ENCODE data around the gene SMIM20. TPM values are rescaled to one million over a fixed set of nuclear protein-coding genes. Genes with fewer than 3 reads are reported as not detected.

Gene SMIM20
- total and polyA plus RNA-seq, 2 of the 4 experiments (the other 2 are of a cell fraction): 13.6 to 23.1 TPM

- ATAC-seq (ENCODE audit: low read depth) (no peak), DNase-seq (no peak)
- Histone ChIP-seq H3K36me3 (ENCODE audit: control insufficient read depth, insufficient read depth, low read length) (no peaks in the 10 kb centered on the region), H2AFZ (replicated peaks; ENCODE audit: low read length, poor library complexity) (no peak overlapping the region), H4K5ac (ENCODE audit: low read depth, low read length) (no peak overlapping the region), H3K27ac (ENCODE audit: insufficient read depth, low read length) (no peak overlapping the region), H3K14ac (replicated peaks; ENCODE audit: low read depth, low read length) (no peak overlapping the region), H3K4me3 (ENCODE audit: insufficient read depth, low read depth, low read length) (no peak overlapping the region), H2AK5ac (ENCODE audit: low read depth, low read length) (no peak overlapping the region), H4K20me1 (ENCODE audit: insufficient read depth, low read length) (no peaks in the 10 kb centered on the region), H2AK9ac (replicated peaks; ENCODE audit: low read depth, low read length, poor library complexity) (no peak overlapping the region), H3K79me1 (ENCODE audit: low read depth in 1 of 2, low read length in 2 of 2) (no peaks in the 10 kb centered on the region), H3K56ac (ENCODE audit: extremely low read depth, insufficient read depth, low read length) (no peak overlapping the region), H4K91ac (ENCODE audit: insufficient read depth, low read depth, low read length) (no peak overlapping the region), H3K9me1 (ENCODE audit: insufficient read depth, low read length) (peaks cover 15% of the 10 kb centered on the region; the same call in 1 of the 2 replicates), H2BK20ac (ENCODE audit: low read depth, low read length) (no peak overlapping the region), H2BK5ac (ENCODE audit: low read depth, low read length, poor library complexity, severe bottlenecking) (no peak overlapping the region), H3K9ac (ENCODE audit: low read depth, low read length) (no peak overlapping the region), H4K8ac (ENCODE audit: low read depth in 2 of 2, low read length in 2 of 2) (no peak overlapping the region), H3K9me3 (ENCODE audit: control insufficient read depth, insufficient read depth, low read length) (no peaks in the 10 kb centered on the region), H3K27me3 (ENCODE audit: control insufficient read depth, insufficient read depth, low read length) (no peaks in the 10 kb centered on the region), H3K4ac (ENCODE audit: low read depth, low read length) (no peak overlapping the region), H3K23ac (ENCODE audit: low read depth, low read length) (no peak overlapping the region), H3K18ac (ENCODE audit: low read depth, low read length) (no peak overlapping the region), H3K4me1 (ENCODE audit: control insufficient read depth, insufficient read depth, low read length) (peaks cover 19% of the 10 kb centered on the region), H3K4me2 (ENCODE audit: low read depth, low read length) (no peak overlapping the region), H2BK15ac (ENCODE audit: low read depth, low read length) (no peak overlapping the region), H2BK120ac (ENCODE audit: low read depth, low read length) (no peak overlapping the region)
- dilution Hi-C loops (cut with HindIII; ENCODE audit: low sequenced_read_pairs, unreplicated experiment): no loop called here
- intact Hi-C loops (cut with micrococcal nuclease): no loop called here
- WGBS, 2 experiments (ENCODE audit: extremely low coverage in 2 of 2, insufficient read length in 1 of 2): no CpG with 5 or more reads among the region's 4 CpGs
- ChIA-PET POLR2A (ENCODE audit: unreplicated experiment) (no interaction called here), CTCF (no interaction called here)
- BruUV-seq (replicated peaks): no TSS peak
- in situ Hi-C loops (cut with MboI; ENCODE audit: low sequenced_read_pairs): no loop called here
- no peak for TF ChIP-seq MAZ (IDR thresholded peaks at IDR 0.05; ENCODE audit: borderline replicate concordance, low read depth, low read length)
- TF ChIP-seq MAFK (IDR thresholded peaks at IDR 0.05; ENCODE audit: low read depth, low read length): no peak
- no peak for TF ChIP-seq POLR2A (IDR thresholded peaks at IDR 0.05; ENCODE audit: low read depth, low read length)
- TF ChIP-seq SMC3 (IDR thresholded peaks at IDR 0.05; ENCODE audit: low read depth, low read length): no peak
- no peak for TF ChIP-seq RFX5 (IDR thresholded peaks at IDR 0.05; ENCODE audit: low read depth, low read length)
- no peak for TF ChIP-seq CHD1 (IDR thresholded peaks at IDR 0.05; ENCODE audit: low read depth, low read length)
- no peak for TF ChIP-seq NFE2L2 (IDR thresholded peaks at IDR 0.05; ENCODE audit: low read depth, low read length)
- no peak for TF ChIP-seq RAD21 (IDR thresholded peaks at IDR 0.05; ENCODE audit: low read length)
- no peak for TF ChIP-seq CEBPB (IDR thresholded peaks at IDR 0.05; ENCODE audit: low read depth, low read length)
- TF ChIP-seq MXI1 (IDR thresholded peaks at IDR 0.05; ENCODE audit: borderline replicate concordance, low read depth, low read length): no peak
- TF ChIP-seq RCOR1 (IDR thresholded peaks at IDR 0.05; ENCODE audit: insufficient replicate concordance, low read length): no peak
- no peak for TF ChIP-seq ELK1 (IDR thresholded peaks at IDR 0.05; ENCODE audit: borderline replicate concordance, low read depth, low read length)
- no peak for TF ChIP-seq CTCF (conservative IDR thresholded peaks at IDR 0.05; ENCODE audit: low read depth, low read length)
Observed at GRCh38 chr4:25882226-25882625, 31.8 kb upstream of the SMIM20 start.

All from IMR-90 (cell line).